Glomerular visceral epithelial cell (primary cell): ENCODE measurements around the gene ENDOD1.
A peak's percentile ranks its signal among the peaks of the same experiment; 100 is the strongest.
"Not testable (repeated sequence)": the region's sequence is repeated elsewhere in the genome, so short reads cannot be mapped to it uniquely, and the experiment has no call there.

ENCODE experiments used
- DNase-seq: peaks from one replicate; pipeline ENCODE4 v3.0.0-alpha.2; 2016; ENCODE audit errors: extremely low spot score

ENDOD1 gene, protein sequence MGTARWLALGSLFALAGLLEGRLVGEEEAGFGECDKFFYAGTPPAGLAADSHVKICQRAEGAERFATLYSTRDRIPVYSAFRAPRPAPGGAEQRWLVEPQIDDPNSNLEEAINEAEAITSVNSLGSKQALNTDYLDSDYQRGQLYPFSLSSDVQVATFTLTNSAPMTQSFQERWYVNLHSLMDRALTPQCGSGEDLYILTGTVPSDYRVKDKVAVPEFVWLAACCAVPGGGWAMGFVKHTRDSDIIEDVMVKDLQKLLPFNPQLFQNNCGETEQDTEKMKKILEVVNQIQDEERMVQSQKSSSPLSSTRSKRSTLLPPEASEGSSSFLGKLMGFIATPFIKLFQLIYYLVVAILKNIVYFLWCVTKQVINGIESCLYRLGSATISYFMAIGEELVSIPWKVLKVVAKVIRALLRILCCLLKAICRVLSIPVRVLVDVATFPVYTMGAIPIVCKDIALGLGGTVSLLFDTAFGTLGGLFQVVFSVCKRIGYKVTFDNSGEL

DNA sequence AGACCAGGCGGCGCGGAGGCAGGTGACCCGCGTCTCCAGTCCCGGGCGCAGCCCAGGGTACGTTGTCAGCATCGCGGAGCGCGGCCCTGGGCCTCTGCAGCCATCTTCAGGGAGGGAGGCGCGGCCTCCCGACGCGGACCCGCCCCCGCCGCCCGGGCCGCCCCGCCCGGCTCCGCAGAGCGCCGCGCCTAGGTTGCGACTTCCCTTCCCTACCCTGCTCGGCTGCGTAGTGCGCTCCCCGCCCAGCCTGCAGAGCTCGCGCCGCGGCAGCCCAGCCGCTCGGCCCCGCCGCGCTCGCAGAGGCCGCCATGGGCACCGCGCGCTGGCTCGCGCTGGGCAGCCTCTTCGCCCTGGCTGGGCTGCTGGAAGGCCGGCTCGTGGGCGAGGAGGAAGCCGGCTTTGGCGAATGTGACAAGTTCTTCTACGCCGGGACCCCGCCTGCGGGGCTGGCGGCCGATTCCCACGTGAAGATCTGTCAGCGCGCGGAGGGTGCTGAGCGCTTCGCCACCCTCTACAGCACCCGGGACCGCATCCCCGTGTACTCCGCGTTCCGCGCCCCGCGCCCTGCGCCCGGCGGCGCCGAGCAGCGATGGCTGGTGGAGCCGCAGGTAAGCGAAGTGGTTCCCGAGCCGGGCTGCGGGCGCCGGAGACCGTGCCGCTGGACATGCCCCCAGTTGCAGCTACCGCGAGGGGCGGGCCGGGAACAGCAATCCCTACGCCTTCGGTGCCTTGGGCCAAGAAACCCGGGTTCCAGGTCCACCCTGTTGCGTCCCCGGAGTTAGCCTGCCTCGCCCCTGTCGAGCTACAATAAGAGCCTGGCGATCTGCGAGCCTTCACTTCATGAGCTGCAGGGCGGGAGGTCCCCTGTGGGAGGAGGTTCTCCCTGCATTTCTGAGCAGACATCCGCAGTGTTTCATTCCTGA lies at the start of gene ENDOD1:
Gene ENDOD1 (plus strand): TSS at position 227 of the 923 bp plus-strand sequence. CDS start 82 bp downstream, at position 309.
- peak; percentile 76 for DNase-seq

DNA sequence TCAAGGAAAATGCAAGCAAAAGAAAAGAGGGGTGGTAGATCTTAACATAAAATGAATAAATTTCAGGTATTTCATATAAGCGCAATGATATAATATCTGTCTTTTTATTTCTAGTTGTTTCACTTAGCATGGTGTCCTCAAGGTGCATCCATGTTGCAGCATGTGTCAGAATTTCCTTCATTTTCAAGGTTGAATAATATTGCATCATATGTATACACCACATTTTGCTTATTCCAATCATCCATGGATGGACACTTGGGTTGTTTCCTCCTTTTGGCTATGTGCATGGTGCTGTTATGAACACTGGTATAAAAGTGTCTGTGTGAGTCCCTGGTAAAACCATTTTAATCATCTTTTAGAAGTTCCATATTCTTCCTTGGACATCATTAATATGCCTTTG lies 47.4 kb upstream of the ENDOD1 start:
- DNase-seq: no peak

DNA sequence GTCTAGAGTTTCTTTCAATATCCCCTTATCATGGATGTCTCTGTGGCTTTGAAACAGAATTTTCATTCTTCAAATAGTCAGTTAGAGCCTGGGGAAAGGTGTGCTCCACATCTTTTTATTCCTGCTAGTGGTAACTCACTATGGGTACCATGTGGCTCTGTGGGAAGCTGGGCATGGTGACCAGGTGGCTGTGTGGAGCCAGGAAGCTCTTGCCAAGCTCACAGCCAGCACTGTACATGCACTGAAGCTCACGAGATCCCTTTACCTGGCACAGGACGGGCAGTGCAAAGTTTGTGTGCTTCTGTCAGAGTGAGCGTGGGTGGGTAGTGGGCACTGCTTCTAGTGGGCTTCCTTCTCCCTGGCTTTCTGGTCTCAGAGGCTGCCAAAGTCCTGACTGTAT lies 46.7 kb upstream of the ENDOD1 start:
- no peak for DNase-seq

DNA sequence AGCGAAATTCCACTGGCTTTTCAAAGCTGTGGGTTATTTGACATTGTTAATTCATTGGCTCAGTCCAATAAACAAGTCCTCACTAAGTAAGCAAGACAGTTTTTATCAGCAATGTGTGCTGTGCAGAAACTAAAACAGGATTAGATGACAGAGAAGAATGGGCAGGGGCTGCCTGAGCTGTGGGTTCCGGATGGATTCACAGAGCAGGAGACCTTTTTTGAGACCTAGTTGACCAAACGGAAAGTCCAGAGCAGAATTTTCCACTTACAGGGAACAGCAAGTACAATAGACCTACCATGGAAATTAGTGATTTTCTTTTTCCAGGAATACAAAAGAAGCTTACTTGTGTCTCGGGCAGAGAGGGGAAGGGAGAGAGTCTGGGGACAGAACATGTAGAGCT lies 45.6 kb upstream of the ENDOD1 start:
- no peak for DNase-seq

DNA sequence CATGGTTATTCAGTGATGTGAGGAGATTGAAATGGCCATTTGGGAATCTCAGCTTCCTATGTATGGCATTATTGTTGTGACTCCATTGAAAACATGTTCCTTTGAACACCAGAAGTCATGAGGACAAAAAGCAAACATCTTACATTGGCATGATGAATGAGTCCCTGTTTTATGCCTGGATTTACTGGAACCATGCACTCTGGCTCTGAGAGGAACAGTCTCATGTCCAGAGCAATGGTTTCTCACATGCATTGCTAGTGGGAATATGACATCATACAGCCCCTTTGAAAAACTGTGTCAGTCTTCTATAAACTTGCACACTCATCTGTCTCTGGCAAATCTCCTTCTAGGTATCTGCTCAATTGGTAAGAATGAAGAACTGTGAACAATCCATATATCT lies 43.8 kb upstream of the ENDOD1 start:
- DNase-seq: no peak

DNA sequence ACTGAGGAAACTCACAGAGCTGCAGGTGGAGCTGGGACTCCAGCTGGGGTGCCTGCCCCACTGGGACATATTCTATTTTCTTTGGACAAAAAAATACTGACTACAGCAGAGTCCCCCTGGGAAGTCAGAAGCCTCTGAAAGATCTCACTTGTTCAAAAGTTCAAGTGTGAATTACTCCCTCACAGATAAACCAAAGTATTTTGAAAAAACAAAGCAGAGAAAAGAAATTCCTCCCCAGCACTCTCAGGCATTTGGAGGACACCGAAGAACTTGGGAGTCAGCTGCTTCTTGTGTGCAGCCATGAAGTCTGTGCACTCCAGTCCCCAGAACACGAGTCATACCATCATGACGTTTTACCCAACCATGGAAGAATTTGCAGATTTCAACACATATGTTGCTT lies 40.5 kb upstream of the ENDOD1 start, which contains the start of gene KDM4F:
Gene KDM4F (plus strand): TSS at position 301 of the 400 bp plus-strand sequence.
- not testable (repeated sequence) for DNase-seq

DNA sequence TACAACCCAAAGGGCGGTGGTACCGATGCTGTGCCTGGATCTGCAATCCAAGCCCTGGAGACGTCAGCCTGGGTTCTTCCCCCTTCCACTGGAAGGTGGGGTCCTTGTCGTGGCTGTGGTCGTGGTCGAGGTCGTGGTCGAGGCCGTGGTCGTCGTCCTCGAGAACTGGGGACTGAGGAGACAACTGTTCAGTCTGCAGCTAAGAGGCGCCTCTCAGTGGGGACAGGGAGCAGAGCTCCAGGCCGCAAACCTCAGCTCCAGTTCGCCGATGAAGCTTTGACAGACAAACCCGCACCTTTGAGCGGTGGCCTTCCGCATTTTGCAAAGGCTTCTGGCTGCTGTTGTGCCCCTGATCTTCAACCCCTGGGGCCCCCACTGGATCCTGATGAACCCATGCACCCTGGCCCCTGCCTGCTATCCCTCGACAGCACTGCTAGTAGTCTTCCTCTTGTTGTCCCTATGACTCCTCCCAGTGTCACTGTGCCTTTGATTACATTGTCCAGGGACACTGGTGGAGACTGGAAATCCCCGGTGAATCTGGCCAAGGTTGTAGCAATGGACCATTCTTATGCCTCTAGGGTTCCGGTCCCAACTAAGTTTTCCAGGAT lies 38.9 kb upstream of the ENDOD1 start:
- DNase-seq: no peak

DNA sequence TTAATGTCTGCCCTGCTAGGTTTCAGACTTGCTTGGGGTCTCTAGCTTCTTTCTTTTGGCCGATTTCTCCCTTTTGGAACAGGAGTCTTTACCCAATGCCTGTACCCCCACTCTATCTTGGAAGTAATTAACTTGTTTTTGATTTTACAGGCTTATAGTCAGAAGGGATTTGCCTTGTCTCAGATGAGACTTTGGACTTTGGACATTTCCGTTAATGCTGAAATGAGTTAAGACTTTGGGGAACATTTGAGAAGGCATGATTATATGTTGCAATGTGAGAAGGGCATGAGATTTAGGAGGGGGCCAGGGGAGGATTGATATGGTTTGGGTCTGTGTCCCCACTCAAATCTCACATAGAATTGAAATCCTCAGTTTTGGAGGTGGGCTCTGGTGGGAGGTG lies 35.3 kb upstream of the ENDOD1 start:
- DNase-seq: no peak

DNA sequence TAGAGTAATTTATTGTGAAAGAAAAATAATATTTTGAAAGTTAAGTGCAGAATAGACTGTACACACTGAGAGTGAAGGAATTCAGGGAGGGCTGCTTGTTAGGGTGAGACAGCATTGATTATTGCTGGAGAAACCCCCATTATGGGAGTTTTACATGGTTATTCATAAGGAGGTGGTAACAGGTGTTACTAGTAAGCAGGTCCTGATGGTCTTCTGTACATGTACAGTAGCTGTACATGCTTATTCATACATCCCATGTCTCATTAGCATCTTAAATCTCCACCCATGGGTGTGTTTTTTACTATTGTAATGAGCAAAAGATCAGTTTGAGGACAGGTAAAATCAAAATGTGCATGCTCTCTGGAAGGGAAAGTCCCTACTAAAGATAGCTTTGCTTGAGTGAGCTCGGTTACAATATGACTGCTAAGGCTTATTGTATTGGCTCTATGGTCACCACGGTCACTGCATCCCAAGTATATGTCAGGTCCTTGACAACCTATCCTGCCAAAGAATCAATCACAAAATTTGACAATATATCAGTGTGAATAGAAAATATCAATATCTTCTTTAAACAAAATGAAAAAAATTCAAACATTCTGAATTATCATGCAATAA lies 34.3 kb upstream of the ENDOD1 start:
- DNase-seq: no peak

DNA sequence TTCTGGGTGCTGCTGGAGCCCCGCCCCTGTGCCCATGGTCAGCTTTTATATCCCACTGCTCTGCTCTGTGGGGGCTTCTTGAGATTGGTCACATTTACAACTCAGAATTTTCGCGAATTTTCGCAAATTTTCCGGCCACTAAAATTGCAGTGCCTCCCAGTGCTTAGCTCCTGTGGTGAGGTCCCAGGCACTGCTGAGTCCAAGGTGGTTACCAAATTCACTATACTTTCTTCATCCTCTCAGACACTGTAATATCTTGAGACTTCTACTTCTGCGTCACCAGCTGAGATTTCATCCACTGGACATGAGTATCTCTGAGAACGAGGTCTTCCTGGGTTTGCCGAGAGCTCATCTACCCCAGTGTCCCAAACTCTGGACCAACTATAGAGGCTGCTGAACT lies 31.7 kb upstream of the ENDOD1 start:
- DNase-seq: no peak

DNA sequence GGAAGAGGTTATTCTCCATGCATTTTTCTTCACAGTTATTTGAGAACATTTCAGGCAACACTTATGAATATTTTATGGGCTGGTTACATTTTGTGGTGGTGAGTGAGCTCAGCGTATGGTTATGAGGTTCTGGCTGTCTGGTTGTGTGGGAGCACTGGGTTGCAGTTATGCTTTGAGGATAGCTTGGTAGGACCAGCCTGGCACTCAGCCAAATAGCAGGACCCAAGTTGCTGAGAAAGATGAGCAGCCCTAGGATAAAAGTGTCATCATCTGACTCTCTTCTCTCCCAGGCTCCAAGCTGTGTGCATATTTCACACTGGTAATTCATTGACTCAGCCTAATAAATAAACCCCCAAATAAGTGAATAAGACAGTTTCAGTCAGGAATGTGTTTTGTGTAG lies 31.0 kb upstream of the ENDOD1 start:
- no peak for DNase-seq

DNA sequence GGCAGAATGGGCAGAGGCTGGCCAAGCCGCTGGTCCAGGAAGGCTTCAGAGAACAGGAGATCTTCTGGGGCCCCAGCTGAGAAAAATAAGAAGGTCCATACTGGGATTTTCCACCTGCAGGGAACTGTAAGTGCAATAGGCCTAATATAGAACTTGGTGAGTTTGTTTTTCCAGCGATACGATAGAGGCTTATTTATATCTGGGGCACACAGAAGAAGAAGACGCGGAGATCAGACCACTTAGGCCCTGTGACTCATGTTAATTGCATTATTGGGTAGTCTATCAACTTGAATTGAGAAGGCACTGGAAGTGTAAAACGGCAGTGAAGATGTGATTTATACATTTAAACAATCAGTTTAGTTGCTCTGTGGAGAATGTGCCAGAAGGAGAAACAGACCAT lies 30.6 kb upstream of the ENDOD1 start:
- no peak for DNase-seq

DNA sequence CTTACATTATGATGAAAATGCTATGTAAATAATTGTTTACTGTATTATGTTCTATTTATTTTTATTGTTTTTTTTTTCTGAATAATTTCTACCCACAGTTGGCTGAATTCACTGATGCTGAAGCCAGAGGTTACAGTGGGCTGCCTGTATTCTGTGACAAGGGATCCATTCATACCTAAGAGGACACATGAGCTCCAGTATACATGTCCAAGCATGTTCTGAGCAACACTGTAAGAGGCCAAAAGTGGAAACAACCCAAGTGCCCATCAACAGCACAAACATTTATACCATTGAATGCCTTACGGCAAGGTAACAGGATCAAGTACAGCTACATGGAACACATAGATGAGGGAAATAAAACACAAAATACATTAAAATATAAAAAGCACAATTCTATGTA lies 24.3 kb upstream of the ENDOD1 start:
- no peak for DNase-seq

DNA sequence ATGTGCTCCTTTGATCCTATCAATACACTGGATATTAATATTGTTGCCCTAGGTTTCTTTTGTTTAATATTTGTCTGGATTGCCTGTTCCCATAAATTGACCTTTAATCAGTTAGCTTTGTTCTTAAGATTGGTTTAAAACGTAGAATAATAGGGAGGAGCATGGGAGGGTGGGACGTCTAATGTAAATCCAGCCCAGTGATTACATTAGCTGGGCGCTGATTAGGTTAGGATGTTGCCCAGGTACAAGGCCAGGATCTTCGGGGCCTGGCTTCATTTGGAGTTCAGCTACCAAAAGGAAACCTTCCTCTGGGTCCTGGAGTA lies 23.0 kb upstream of the ENDOD1 start, which contains the start of gene SRSF8:
Gene SRSF8 (plus strand): TSS at position 204 of the 323 bp plus-strand sequence. CDS start 308 bp downstream, outside the sequence.
- DNase-seq: no peak

DNA sequence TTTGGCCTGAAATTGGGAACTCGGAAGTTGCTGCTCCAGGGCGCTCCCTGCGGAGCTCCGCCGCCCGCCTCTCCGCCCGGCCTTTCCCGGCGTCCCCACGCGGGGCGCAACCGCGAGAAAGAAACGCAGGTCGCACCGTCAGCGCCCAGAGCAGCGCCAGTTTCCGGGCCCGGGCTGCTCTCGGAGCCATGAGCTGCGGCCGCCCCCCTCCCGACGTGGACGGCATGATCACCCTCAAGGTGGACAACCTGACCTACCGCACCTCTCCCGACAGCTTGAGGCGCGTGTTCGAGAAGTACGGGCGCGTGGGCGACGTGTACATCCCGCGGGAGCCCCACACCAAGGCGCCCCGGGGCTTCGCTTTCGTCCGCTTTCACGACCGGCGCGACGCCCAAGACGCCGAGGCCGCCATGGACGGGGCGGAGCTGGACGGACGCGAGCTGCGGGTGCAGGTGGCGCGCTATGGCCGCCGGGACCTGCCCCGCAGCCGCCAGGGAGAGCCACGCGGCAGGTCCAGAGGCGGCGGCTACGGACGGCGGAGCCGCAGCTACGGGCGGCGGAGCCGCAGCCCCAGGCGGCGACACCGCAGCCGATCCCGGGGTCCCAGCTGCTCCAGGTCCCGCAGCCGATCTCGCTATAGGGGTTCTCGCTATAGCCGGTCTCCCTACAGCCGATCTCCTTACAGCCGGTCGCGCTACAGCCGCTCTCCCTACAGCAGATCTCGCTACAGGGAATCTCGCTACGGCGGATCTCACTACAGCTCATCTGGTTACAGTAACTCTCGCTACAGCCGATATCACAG lies 22.4 kb upstream of the ENDOD1 start:
- peak; percentile 71 for DNase-seq

DNA sequence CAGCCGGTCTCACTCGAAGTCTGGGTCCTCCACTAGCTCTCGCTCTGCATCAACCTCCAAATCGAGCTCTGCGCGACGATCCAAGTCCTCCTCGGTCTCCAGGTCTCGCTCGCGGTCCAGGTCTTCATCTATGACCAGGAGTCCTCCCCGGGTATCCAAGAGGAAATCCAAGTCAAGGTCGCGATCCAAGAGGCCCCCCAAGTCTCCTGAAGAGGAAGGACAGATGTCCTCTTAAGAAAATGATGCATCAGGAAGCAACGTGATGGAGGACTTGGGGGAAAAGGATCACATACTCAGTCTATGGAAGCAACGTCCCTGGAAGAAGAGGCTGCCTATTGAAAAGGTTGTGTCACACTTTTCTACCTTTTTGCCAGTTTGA lies 21.8 kb upstream of the ENDOD1 start:
- no peak for DNase-seq

DNA sequence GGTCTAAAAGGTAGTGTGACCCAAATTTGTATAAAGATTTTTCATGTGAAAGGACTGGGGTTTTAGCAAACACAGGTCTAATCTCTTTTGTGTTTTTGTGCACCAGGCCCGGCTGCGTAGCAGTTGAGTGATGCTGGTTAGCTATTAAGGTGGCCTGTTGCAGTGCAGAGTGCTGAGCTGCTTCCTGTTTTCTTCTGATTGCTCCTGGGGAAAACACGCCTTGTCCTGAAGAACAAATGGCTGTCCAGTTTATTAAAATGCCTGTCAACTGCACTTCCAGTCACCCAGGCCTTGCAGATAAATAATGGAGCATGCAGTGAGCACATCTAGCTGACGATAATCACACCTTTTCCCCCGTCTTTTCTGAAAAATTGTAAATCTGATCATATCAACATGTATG lies 21.1 kb upstream of the ENDOD1 start:
- peak; percentile 89 for DNase-seq

DNA sequence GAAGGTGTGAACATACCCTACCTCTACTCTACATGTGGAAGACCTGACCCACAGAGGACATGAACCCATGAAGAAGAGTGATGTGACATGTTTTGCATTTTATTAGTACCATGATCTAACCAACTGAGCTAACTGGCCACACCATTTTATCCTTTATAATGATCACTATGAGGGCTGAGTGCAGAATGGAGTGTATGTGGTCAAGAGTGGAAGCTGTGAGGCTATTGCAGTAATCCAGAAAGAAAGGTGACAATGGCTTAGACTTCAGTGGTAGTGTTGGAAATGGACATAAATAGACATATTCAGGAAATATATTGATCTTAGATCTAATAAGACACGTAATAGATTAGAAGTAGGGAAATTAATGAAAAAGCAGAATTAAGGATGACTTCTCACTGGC lies 19.2 kb upstream of the ENDOD1 start:
- no peak for DNase-seq

DNA sequence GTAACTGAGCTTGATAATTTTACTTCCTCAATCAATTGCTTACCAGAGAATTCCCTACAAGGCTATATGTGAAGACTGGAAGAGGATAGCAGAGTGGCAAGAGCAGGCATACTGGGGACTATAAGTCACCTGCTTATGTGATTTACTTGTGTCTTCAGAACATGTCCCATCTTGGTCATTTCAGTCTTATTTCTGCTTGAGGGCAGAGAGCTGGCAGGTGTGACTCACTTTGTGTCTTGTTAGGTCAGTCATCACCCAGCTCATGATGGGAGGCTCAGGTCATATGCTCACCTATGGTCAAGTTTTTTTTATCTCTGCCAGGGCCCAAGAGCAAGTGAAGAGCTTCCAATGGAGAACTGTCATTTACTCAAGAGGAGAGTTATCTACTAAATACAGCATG lies 16.7 kb upstream of the ENDOD1 start:
- DNase-seq: no peak

DNA sequence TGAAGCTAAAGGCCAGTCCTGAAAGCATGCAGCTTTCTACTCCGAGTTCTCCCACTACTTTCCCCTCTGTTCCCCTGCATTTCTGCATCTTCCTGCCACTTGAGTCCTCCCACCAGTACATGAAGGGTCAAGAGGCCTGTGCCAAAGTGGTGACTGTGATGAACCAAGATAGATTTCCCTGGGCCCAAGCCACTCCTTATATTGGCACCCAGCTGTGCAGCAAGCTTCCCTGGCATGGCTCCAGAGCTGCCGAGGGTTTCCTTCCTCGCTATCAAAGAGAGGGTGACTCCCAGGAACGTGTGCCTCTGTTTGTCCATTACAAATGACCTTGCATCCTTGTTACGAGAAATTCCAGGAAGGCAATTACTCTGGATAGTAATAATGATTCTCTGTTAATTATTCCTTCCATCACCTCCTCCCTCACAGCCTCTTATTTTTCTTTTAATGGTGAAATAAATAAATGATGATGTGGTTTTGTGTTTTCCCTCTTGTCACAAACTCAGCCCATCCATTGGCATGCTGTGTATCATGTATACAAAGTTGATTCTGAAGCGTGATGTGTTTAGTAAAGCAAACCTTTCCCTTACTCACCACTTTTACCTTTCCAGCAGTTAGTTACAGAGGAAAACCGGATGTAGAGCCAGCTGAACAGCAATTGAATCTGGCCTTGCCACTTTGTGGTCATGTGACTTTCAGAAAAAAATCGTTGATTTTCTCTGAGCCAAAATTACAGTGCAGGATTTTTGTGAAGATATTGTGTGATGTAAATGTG lies 14.7 kb upstream of the ENDOD1 start:
- DNase-seq: no peak
